Left kidney (tissue), 2 donors: ENCODE measurements around the gene SPDYE18. TPM values are rescaled to one million over a fixed set of nuclear protein-coding genes. Genes with fewer than 3 reads are reported as not detected.
"Not testable (repeated sequence)": the region's sequence is repeated elsewhere in the genome, so short reads cannot be mapped to it uniquely, and the experiment has no call there.

ENCODE experiments used
- DNase-seq: peaks from one replicate; pipeline ENCODE4 v3.0.0-alpha.2; 2013
- polyA plus RNA-seq: library from polyadenylated mRNA; unstranded; fragments of 120-200 nt; gene quantifications from one replicate; pipeline ENCODE4 v1.2.1, GENCODE V29; 2013; ENCODE audit not compliant: insufficient read length

Gene SPDYE18
- polyA plus RNA-seq, 1 donor, result 0.85 TPM

DNA sequence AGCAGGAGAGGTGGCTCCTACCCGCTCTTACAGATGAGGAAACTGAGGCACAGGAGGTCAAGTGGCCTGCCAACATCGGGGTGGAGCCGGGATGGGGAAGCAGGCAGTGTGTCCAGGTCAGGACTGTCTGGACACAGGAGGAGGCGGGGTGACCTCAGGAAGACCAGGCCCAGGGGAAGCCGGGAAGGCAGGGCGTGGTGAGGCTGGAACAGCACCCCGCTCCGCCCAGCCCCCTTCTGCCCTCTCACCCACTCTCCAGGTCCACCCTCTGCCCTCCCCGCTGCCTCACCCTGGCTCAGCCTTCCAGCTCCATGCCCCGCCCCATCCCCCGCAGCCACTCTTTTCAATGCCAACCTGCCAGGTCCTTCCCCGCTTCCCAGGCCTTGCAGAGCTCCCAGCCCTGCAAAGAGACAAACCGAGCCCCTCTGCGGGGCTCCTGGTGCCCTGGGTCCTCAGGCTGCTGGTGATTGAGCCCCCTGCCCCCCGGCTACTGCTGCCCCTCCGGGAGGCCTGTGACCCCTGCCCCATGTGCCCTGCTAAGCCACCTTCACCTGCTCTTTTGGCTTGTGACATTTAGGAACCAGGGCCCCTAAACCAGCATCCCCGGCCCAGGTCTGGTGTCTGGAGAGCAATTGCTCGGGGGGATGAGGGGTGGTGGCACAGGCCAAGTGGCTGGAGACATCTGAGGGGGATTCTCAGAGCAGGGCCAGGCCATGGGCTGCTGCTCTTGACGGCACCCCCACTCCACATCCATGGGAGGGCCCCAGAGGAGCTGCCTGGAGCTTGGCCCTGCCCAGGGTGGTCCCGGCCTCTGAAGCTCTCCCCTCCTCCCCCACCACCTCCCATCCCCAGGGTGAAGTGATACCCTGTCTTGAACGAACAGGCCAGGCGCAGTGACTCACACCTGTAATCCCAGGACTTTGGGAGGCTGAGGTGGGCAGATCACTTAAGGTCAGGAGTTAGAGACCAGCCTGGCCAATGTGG lies 55.9 kb downstream of the SPDYE18 start:
- not testable (repeated sequence) for DNase-seq

DNA sequence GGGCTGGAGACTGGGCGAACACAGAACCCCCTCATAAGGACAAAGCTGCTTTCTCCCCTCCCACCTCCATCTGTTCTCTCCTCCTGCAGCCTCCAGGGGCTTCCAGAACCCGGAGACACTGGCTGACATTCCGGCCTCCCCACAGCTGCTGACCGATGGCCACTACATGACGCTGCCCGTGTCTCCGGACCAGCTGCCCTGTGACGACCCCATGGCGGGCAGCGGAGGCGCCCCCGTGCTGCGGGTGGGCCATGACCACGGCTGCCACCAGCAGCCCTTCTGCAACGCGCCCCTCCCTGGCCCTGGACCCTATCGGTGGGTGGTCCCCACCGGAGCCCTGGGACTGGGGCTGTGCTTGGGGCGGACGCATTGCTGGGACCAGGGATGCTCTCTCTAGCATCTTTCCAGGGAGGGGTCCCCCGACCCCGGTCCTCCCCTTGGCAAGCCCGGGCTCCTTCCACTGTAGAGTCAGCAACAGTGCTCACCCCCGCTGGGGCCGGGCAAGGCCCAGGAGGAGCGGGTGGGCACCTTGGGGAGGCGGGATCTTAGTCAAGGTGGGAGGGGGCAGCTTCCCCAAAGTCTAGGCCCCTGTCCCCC lies 56.8 kb downstream of the SPDYE18 start:
- DNase-seq, result not testable (repeated sequence)

- not testable (repeated sequence) for DNase-seq
These were observed 58.2 kb downstream of the SPDYE18 start for GRCh38 chr7:77004151-77004550.

GRCh38 chr7:77003241-77003640 lies 59.1 kb downstream of the SPDYE18 start:
- DNase-seq, result not testable (repeated sequence)

DNA sequence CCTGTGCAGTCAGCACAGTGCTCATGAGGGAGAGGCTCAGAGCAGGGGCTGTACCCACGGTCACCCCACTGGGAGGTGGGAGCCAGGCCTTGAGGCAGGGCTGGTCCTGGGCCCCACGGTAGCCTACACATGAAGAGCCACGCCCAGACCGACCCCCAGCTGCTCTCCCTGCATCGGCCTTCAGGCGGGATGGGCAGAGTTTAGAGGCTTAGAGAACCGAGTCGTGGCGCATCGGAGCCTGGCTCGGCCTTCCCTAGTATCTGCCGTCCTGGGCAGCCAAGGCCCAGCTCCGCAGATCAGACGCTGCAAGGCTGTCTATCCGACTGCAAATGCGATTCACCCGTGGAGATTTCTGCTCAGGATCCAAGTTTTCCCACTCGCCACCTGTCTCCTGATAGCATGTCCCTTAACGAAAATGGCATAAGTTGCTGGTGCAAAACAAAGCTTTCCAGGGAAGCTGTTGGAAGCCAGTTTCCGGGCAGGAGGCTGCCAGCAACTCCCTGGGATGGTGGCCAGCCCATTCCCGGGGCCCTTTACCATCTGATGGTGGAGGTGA lies 59.6 kb downstream of the SPDYE18 start:
- DNase-seq, result not testable (repeated sequence)

- not testable (repeated sequence) for DNase-seq
These were observed 60.3 kb downstream of the SPDYE18 start for GRCh38 chr7:77002104-77002503.

Other genes starting within 250 kb of the SPDYE18 start
- not detected for gene SPDYE17, start 30.2 kb downstream of the SPDYE18 start, polyA plus RNA-seq
- 33.8 TPM for gene CCDC146, start 60.1 kb upstream of the SPDYE18 start, polyA plus RNA-seq
- 56.0 TPM for gene FGL2, start 137.3 kb upstream of the SPDYE18 start, polyA plus RNA-seq